Activated CD8-positive, alpha-beta T cell treated with anti-CD3 and anti-CD28 coated beads for 36 hours (primary cell): ENCODE results near the gene ITPR2. TPM values are rescaled to one million over a fixed set of nuclear protein-coding genes. Genes with fewer than 3 reads are reported as not detected.

ENCODE experiments used
- ATAC-seq: fragments of 200-7000 bp; cut with Tn5 transposase; one replicate; pipeline ENCODE4 v1.10.0; 2021; ENCODE audit warnings: mild to moderate bottlenecking, moderate library complexity
- CTCF ChIA-PET: fragments of 350-600 bp; sonication (Branson Sonifier 250); formaldehyde crosslinking; loops from one replicate; lab custom pipeline; 2021; ENCODE audit warnings: antibody characterized with exemption; lab: Charles Lee
- POLR2A ChIA-PET: fragments of 350-600 bp; sonication (Branson Sonifier 250); formaldehyde crosslinking; loops from one replicate; lab custom pipeline; 2021; ENCODE audit warnings: antibody characterized with exemption; lab: Charles Lee
- DNase-seq: peaks from one replicate; pipeline ENCODE4 v3.0.0-alpha.2; 2020
- H3K27ac Mint-ChIP-seq: one replicate; pipeline ENCODE4 v1.8.0; 2021; ENCODE audit warnings: mild to moderate bottlenecking, mixed read lengths
- H3K27me3 Mint-ChIP-seq: one replicate; pipeline ENCODE4 v1.8.0; 2021; ENCODE audit warnings: mixed read lengths
- H3K36me3 Mint-ChIP-seq: one replicate; pipeline ENCODE4 v1.8.0; 2021; ENCODE audit warnings: low read depth, mixed read lengths
- H3K4me1 Mint-ChIP-seq: one replicate; pipeline ENCODE4 v1.8.0; 2021; ENCODE audit warnings: low read depth, mixed read lengths
- H3K4me3 Mint-ChIP-seq: one replicate; pipeline ENCODE4 v1.8.0; 2021; ENCODE audit warnings: mild to moderate bottlenecking, moderate library complexity, mixed read lengths
- H3K9me3 Mint-ChIP-seq: one replicate; pipeline ENCODE4 v1.8.0; 2021; ENCODE audit warnings: mixed read lengths
- CTCF ChIP-seq: fragments of 200-600 bp; IDR thresholded peaks from one replicate; pipeline ENCODE4 v1.8.0; 2022; ENCODE audit warnings: antibody characterized with exemption, mild to moderate bottlenecking
- intact Hi-C: fragments of 100-400 bp; cut with micrococcal nuclease; formaldehyde crosslinking; loops from one replicate; pipeline ENCODE4 v1.10.0; 2022
- total RNA-seq, 2 experiments: library from RNA; stranded (reverse); gene quantifications; one replicate each; pipeline ENCODE4 v1.2.3, GENCODE V29; 2021

ITPR2 gene
- total RNA-seq, 2 experiments from 2014 or later = 38.9 to 41.2 TPM

DNA sequence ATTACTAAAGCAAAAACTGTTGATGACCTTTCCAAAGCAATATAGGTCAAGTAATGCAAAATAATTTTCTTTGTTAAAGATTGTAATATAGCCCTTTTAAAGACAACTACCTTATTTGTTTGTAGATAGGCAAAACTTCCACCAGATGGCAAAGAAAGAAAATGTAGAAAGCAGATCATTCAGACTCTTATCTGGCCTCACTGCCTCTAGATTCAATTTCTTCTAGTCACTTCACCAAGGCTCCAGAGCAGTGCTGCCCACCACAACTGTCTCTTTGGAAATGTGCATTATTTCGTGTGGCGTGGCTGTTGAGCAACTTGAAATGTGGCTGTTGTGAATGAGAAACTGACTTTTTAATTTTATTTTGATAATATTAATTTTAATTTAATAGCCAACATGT, 127.1 kb downstream of the ITPR2 start:
- ATAC-seq (no peak), DNase-seq (no peak)
- TF ChIP-seq CTCF = no peak
- POLR2A ChIA-PET = no interaction called here
- CTCF ChIA-PET = no interaction called here
- Mint-ChIP-seq H3K4me3 (no peak overlapping the region), H3K9me3 (no peaks in the 10 kb centered on the region), H3K4me1 (peaks cover 3% of the 10 kb centered on the region), H3K27ac (no peak overlapping the region), H3K36me3 (peaks cover 13% of the 10 kb centered on the region), H3K27me3 (no peaks in the 10 kb centered on the region)
- intact Hi-C loops = no loop called here

DNA sequence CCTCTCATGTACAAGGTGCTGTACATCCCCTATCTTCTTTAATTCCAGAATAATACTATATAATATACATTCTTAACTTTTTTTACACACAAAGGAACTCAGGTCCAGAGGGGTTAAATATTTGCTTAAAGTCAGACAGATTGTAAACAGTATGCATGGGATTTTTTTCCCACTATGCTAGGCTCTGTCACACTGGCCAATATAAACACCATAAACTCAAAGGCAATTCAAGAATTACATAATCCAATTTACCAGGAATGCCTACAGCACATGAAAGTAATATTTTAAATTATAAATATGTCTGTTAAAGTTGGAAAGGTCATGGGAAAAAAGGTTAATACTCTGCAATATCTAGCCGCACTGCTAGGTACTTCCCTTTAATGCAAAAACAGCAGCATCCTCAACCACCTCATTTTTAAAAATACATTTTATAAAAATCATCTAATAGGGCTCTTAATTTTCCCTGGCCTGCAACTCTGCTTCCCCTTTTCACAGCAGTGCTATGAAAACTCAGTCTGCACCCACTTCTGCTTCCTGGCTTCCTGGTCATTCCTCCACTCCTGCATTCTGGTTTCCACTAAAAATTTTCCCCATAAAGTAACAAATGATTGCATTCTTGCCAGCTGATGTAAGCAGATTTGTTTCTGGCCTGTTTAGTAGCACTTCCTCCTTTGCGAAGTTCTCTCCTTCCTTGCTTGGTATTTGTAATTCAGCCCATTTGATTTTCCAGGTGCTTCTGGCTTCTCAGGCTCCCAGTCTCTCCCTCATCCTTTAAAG, 128.1 kb downstream of the ITPR2 start:
- H3K27me3 Mint-ChIP-seq = no peaks in the 10 kb centered on the region
- CTCF ChIA-PET = no interaction called here
- no peak for TF ChIP-seq CTCF
- POLR2A ChIA-PET = no interaction called here
- H3K4me3 Mint-ChIP-seq = no peak overlapping the region
- peaks cover 13% of the 10 kb centered on the region for H3K36me3 Mint-ChIP-seq
- no peaks in the 10 kb centered on the region for H3K9me3 Mint-ChIP-seq
- H3K27ac Mint-ChIP-seq = no peak overlapping the region
- DNase-seq (no peak), ATAC-seq (no peak)
- peaks cover 3% of the 10 kb centered on the region for H3K4me1 Mint-ChIP-seq
- intact Hi-C loops = no loop called here

- peaks cover 14% of the 10 kb centered on the region for H3K36me3 Mint-ChIP-seq
- no peak for ATAC-seq
- peaks cover 3% of the 10 kb centered on the region for H3K4me1 Mint-ChIP-seq
- intact Hi-C loops = no loop called here
- H3K9me3 Mint-ChIP-seq = no peaks in the 10 kb centered on the region
- no peaks in the 10 kb centered on the region for H3K27me3 Mint-ChIP-seq
- ChIA-PET CTCF (interaction anchor here (1.4 kb wide), 1 partner anchor 14 kb away, joined by 3 read pairs; no protein-coding TSS in a partner anchor), POLR2A (no interaction called here)
- DNase-seq = no peak
- no peak overlapping the region for H3K27ac Mint-ChIP-seq
- H3K4me3 Mint-ChIP-seq = no peak overlapping the region
- no peak for TF ChIP-seq CTCF
Measured at GRCh38 chr12:26704214-26704613, 128.8 kb downstream of the ITPR2 start.

DNA sequence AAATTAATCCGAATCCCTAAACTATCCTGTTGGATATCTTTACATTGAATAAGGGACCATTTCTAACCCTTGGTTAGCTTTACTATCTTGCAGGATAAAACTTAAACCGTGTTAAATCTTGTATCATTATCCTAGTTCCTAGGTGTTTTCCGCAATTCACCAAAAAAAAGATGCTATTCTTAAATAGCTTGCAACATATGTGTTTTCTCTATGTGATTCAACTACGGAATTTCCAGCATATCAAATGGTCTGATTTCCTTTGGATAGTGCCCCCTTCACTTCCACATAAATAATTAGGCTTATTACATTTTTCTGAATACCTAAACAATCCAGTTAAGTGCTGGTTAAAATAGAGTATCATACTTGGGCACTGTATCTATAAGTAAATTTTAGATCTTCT, 130.3 kb downstream of the ITPR2 start:
- ChIA-PET POLR2A (no interaction called here), CTCF (interaction anchor here (1.4 to 2.0 kb wide), 4 partner anchors 8 to 12 kb away, joined by 3 to 17 read pairs (median 6); no protein-coding TSS in a partner anchor)
- peaks cover 11% of the 10 kb centered on the region for H3K36me3 Mint-ChIP-seq

More for the DNA sequence above, 130.3 kb downstream of the ITPR2 start:
- Mint-ChIP-seq H3K4me1 (peaks cover 7% of the 10 kb centered on the region), H3K4me3 (no peak overlapping the region), H3K27me3 (no peaks in the 10 kb centered on the region), H3K27ac (no peak overlapping the region), H3K9me3 (no peaks in the 10 kb centered on the region)
- intact Hi-C loops = no loop called here
- ATAC-seq (no peak), DNase-seq (no peak)
- no peak for TF ChIP-seq CTCF
